Measurements from ENCODE around the gene CAMK1D. TPM values are rescaled to one million over a fixed set of nuclear protein-coding genes. Genes with fewer than 3 reads are reported as not detected.

CAMK1D gene
- total RNA-seq, 1 donor from 2014 or later: 58.8 TPM

GRCh38 chr10:12484002-12484918, 134.9 kb downstream of the CAMK1D start:
- H3K4me1 Mint-ChIP-seq: peaks cover 68% of the 10 kb centered on the region
- peaks cover 6% of the 10 kb centered on the region for H3K9me3 Mint-ChIP-seq
- H3K27ac Mint-ChIP-seq: peak overlapping the region; percentile 78
- ATAC-seq (ENCODE audit: low read depth): no peak
- peaks cover 21% of the 10 kb centered on the region for H3K36me3 Mint-ChIP-seq (ENCODE audit: low read depth)
- no peaks in the 10 kb centered on the region for H3K27me3 Mint-ChIP-seq
- peak overlapping the region; percentile 71 for H3K4me3 Mint-ChIP-seq
- POLR2A ChIA-PET: interaction anchor here (0.6 to 2.2 kb wide), 6 partner anchors 12 to 599 kb away, joined by 3 to 14 read pairs (median 4); partner anchors contain the start of gene CAMK1D
- TF ChIP-seq CTCF (IDR thresholded peaks at IDR 0.05): no peak
- intact Hi-C loops (cut with micrococcal nuclease): loop anchor here (5.0 kb wide), 2 partner anchors 37 to 173 kb away; no protein-coding TSS in a partner anchor
- CTCF ChIA-PET: interaction anchor here (0.8 to 1.6 kb wide), 5 partner anchors 133 to 231 kb away, joined by 3 to 9 read pairs (median 3); no protein-coding TSS in a partner anchor
- no peak for DNase-seq

- ChIA-PET CTCF (interaction anchor here (0.8 to 1.6 kb wide), 7 partner anchors 79 to 232 kb away, joined by 3 to 9 read pairs (median 3); partner anchors contain the start of gene CAMK1D), POLR2A (interaction anchor here (0.5 to 2.2 kb wide), 4 partner anchors 136 to 232 kb away, joined by 3 to 14 read pairs (median 8); partner anchors contain the start of gene CAMK1D)
- H3K4me3 Mint-ChIP-seq: peak overlapping the region; percentile 71
- H3K27ac Mint-ChIP-seq: peak overlapping the region; percentile 78
- peaks cover 6% of the 10 kb centered on the region for H3K9me3 Mint-ChIP-seq
- DNase-seq (peak; percentile 29), ATAC-seq (ENCODE audit: low read depth) (peak; percentile 73)
- TF ChIP-seq CTCF (IDR thresholded peaks at IDR 0.05): no peak
- peaks cover 63% of the 10 kb centered on the region for H3K4me1 Mint-ChIP-seq
- peaks cover 23% of the 10 kb centered on the region for H3K36me3 Mint-ChIP-seq (ENCODE audit: low read depth)
- intact Hi-C loops (cut with micrococcal nuclease): loop anchor here (1.0 to 5.0 kb wide), 5 partner anchors 38 to 232 kb away; partner anchors contain the start of gene CAMK1D
- H3K27me3 Mint-ChIP-seq: no peaks in the 10 kb centered on the region
Measured at GRCh38 chr10:12484941-12485805, 135.8 kb downstream of the CAMK1D start.

GRCh38 chr10:12487366-12487765, 138.0 kb downstream of the CAMK1D start:
- H3K9me3 Mint-ChIP-seq: no peaks in the 10 kb centered on the region
- intact Hi-C loops (cut with micrococcal nuclease): no loop called here
- peaks cover 20% of the 10 kb centered on the region for H3K36me3 Mint-ChIP-seq (ENCODE audit: low read depth)
- TF ChIP-seq CTCF (IDR thresholded peaks at IDR 0.05): no peak
- ATAC-seq (ENCODE audit: low read depth) (no peak), DNase-seq (no peak)
- no peaks in the 10 kb centered on the region for H3K27me3 Mint-ChIP-seq
- H3K4me3 Mint-ChIP-seq: no peak overlapping the region
- peaks cover 45% of the 10 kb centered on the region for H3K4me1 Mint-ChIP-seq
- CTCF ChIA-PET: interaction anchor here (1.3 kb wide), 1 partner anchor 234 kb away, joined by 5 read pairs; no protein-coding TSS in a partner anchor
- POLR2A ChIA-PET: no interaction called here
- no peak overlapping the region for H3K27ac Mint-ChIP-seq

- Mint-ChIP-seq H3K9me3 (no peaks in the 10 kb centered on the region), H3K4me1 (peaks cover 38% of the 10 kb centered on the region), H3K4me3 (no peak overlapping the region), H3K27ac (no peak overlapping the region), H3K36me3 (ENCODE audit: low read depth) (peaks cover 23% of the 10 kb centered on the region), H3K27me3 (no peaks in the 10 kb centered on the region)
- POLR2A ChIA-PET: no interaction called here
- TF ChIP-seq CTCF (IDR thresholded peaks at IDR 0.05): no peak
- intact Hi-C loops (cut with micrococcal nuclease): no loop called here
- DNase-seq (no peak), ATAC-seq (ENCODE audit: low read depth) (no peak)
- CTCF ChIA-PET: no interaction called here
Measured at GRCh38 chr10:12488626-12489025, 139.3 kb downstream of the CAMK1D start.

All from activated B cell treated with CpG ODN at 0.5 μM for 24 hours (primary cell).